Measurements from ENCODE around the gene CA4.

DNA sequence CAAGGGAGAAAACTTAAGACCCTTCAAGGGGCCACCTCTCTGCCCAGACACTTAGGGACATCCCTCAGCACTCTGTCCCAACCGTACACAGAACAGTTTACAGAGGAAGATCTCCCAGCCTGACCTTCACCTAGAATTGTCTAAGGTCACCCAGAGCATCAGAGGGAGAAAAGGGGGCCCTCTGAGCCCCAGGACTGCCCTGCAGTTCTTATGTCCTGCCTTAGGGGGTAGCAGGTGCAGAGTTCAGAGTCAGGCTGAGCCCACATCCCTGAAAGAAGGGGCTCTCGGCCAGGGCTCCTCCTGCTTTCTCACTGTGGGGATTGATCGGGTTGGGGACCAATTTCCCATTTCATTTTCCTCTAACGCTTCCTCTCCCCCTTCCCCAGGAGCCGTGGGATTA lies 15.4 kb downstream of the CA4 start:
- no peak for TF ChIP-seq ZNF8 (CRISPR knock-in tag; IDR thresholded peaks at IDR 0.05)
- TF ChIP-seq ZFP3 (CRISPR knock-in tag; IDR thresholded peaks at IDR 0.05): no peak
- no peak for TF ChIP-seq RARB (CRISPR knock-in tag; IDR thresholded peaks at IDR 0.05)
- no peak for TF ChIP-seq GLIS3 (CRISPR knock-in tag; IDR thresholded peaks at IDR 0.05)
- TF ChIP-seq, protein P1, sequence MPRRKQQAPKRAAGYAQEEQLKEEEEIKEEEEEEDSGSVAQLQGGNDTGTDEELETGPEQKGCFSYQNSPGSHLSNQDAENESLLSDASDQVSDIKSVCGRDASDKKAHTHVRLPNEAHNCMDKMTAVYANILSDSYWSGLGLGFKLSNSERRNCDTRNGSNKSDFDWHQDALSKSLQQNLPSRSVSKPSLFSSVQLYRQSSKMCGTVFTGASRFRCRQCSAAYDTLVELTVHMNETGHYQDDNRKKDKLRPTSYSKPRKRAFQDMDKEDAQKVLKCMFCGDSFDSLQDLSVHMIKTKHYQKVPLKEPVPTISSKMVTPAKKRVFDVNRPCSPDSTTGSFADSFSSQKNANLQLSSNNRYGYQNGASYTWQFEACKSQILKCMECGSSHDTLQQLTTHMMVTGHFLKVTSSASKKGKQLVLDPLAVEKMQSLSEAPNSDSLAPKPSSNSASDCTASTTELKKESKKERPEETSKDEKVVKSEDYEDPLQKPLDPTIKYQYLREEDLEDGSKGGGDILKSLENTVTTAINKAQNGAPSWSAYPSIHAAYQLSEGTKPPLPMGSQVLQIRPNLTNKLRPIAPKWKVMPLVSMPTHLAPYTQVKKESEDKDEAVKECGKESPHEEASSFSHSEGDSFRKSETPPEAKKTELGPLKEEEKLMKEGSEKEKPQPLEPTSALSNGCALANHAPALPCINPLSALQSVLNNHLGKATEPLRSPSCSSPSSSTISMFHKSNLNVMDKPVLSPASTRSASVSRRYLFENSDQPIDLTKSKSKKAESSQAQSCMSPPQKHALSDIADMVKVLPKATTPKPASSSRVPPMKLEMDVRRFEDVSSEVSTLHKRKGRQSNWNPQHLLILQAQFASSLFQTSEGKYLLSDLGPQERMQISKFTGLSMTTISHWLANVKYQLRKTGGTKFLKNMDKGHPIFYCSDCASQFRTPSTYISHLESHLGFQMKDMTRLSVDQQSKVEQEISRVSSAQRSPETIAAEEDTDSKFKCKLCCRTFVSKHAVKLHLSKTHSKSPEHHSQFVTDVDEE (CRISPR knock-in tag; IDR thresholded peaks at IDR 0.05): no peak
- TF ChIP-seq BACH2 (CRISPR knock-in tag; IDR thresholded peaks at IDR 0.05; ENCODE audit: borderline replicate concordance): no peak
- TF ChIP-seq, protein P2, sequence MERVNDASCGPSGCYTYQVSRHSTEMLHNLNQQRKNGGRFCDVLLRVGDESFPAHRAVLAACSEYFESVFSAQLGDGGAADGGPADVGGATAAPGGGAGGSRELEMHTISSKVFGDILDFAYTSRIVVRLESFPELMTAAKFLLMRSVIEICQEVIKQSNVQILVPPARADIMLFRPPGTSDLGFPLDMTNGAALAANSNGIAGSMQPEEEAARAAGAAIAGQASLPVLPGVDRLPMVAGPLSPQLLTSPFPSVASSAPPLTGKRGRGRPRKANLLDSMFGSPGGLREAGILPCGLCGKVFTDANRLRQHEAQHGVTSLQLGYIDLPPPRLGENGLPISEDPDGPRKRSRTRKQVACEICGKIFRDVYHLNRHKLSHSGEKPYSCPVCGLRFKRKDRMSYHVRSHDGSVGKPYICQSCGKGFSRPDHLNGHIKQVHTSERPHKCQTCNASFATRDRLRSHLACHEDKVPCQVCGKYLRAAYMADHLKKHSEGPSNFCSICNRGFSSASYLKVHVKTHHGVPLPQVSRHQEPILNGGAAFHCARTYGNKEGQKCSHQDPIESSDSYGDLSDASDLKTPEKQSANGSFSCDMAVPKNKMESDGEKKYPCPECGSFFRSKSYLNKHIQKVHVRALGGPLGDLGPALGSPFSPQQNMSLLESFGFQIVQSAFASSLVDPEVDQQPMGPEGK (CRISPR knock-in tag; IDR thresholded peaks at IDR 0.05; ENCODE audit: borderline replicate concordance): no peak
- TF ChIP-seq SNAI2 (CRISPR knock-in tag; IDR thresholded peaks at IDR 0.05): no peak
- TF ChIP-seq, protein P3, sequence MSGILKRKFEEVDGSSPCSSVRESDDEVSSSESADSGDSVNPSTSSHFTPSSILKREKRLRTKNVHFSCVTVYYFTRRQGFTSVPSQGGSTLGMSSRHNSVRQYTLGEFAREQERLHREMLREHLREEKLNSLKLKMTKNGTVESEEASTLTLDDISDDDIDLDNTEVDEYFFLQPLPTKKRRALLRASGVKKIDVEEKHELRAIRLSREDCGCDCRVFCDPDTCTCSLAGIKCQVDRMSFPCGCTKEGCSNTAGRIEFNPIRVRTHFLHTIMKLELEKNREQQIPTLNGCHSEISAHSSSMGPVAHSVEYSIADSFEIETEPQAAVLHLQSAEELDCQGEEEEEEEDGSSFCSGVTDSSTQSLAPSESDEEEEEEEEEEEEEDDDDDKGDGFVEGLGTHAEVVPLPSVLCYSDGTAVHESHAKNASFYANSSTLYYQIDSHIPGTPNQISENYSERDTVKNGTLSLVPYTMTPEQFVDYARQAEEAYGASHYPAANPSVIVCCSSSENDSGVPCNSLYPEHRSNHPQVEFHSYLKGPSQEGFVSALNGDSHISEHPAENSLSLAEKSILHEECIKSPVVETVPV (CRISPR knock-in tag; IDR thresholded peaks at IDR 0.05): no peak
- TF ChIP-seq, protein P4, sequence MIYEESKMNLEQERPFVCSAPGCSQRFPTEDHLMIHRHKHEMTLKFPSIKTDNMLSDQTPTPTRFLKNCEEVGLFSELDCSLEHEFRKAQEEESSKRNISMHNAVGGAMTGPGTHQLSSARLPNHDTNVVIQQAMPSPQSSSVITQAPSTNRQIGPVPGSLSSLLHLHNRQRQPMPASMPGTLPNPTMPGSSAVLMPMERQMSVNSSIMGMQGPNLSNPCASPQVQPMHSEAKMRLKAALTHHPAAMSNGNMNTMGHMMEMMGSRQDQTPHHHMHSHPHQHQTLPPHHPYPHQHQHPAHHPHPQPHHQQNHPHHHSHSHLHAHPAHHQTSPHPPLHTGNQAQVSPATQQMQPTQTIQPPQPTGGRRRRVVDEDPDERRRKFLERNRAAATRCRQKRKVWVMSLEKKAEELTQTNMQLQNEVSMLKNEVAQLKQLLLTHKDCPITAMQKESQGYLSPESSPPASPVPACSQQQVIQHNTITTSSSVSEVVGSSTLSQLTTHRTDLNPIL (CRISPR knock-in tag; IDR thresholded peaks at IDR 0.05; ENCODE audit: low read depth): no peak
- TF ChIP-seq, protein P5, sequence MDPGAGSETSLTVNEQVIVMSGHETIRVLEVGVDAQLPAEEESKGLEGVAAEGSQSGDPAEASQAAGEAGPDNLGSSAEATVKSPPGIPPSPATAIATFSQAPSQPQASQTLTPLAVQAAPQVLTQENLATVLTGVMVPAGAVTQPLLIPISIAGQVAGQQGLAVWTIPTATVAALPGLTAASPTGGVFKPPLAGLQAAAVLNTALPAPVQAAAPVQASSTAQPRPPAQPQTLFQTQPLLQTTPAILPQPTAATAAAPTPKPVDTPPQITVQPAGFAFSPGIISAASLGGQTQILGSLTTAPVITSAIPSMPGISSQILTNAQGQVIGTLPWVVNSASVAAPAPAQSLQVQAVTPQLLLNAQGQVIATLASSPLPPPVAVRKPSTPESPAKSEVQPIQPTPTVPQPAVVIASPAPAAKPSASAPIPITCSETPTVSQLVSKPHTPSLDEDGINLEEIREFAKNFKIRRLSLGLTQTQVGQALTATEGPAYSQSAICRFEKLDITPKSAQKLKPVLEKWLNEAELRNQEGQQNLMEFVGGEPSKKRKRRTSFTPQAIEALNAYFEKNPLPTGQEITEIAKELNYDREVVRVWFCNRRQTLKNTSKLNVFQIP (CRISPR knock-in tag; IDR thresholded peaks at IDR 0.05; ENCODE audit: borderline replicate concordance, low read depth): no peak
- TF ChIP-seq ZC3H10 (CRISPR knock-in tag; IDR thresholded peaks at IDR 0.05): no peak
- TF ChIP-seq TCF4 (CRISPR knock-in tag; IDR thresholded peaks at IDR 0.05; ENCODE audit: borderline replicate concordance): no peak
